ENCODE data around the gene DNAH7.

The DNAH7 gene

DNA sequence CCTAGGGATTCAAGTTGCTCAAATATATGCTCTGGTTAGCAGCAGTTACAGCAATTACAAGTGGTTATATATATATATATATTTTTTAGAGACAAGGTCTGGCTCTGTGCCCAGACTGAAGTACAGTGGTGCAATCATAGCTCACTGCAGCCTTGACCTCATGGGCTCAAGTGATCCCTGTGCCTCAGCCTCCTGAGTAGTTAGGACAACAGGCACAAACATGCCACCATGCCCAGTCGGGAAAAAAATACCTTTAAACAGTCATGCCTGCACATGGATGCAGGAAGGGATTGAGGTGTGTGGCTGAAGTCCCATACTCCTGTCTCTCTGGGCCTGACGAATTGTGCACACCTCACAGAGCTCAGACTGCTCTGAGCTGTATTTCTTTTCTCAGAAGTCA is 19.6 kb upstream of the DNAH7 start:
- TF ChIP-seq, protein P1, sequence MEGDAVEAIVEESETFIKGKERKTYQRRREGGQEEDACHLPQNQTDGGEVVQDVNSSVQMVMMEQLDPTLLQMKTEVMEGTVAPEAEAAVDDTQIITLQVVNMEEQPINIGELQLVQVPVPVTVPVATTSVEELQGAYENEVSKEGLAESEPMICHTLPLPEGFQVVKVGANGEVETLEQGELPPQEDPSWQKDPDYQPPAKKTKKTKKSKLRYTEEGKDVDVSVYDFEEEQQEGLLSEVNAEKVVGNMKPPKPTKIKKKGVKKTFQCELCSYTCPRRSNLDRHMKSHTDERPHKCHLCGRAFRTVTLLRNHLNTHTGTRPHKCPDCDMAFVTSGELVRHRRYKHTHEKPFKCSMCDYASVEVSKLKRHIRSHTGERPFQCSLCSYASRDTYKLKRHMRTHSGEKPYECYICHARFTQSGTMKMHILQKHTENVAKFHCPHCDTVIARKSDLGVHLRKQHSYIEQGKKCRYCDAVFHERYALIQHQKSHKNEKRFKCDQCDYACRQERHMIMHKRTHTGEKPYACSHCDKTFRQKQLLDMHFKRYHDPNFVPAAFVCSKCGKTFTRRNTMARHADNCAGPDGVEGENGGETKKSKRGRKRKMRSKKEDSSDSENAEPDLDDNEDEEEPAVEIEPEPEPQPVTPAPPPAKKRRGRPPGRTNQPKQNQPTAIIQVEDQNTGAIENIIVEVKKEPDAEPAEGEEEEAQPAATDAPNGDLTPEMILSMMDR (IDR thresholded peaks at IDR 0.05), result no peak
- H3K4me3 ChIP-seq (ENCODE audit: low read depth, low read length), result no peak overlapping the region
- H3K36me3 ChIP-seq (ENCODE audit: control insufficient read depth, insufficient read depth, low read length), result no peaks in the 10 kb centered on the region
- H3K27me3 ChIP-seq (ENCODE audit: control insufficient read depth, insufficient read depth, low read length), result no peaks in the 10 kb centered on the region
- no peak overlapping the region for H3K27ac ChIP-seq
- H2AFZ ChIP-seq, result no peak overlapping the region
- no peak overlapping the region for H3K9ac ChIP-seq
- H3K4me2 ChIP-seq (ENCODE audit: low read length), result no peak overlapping the region
- no peaks in the 10 kb centered on the region for H3K79me2 ChIP-seq
- H3K4me1 ChIP-seq, result no peaks in the 10 kb centered on the region
- no peaks in the 10 kb centered on the region for H3K9me3 ChIP-seq (ENCODE audit: control insufficient read depth, low read length)

DNA sequence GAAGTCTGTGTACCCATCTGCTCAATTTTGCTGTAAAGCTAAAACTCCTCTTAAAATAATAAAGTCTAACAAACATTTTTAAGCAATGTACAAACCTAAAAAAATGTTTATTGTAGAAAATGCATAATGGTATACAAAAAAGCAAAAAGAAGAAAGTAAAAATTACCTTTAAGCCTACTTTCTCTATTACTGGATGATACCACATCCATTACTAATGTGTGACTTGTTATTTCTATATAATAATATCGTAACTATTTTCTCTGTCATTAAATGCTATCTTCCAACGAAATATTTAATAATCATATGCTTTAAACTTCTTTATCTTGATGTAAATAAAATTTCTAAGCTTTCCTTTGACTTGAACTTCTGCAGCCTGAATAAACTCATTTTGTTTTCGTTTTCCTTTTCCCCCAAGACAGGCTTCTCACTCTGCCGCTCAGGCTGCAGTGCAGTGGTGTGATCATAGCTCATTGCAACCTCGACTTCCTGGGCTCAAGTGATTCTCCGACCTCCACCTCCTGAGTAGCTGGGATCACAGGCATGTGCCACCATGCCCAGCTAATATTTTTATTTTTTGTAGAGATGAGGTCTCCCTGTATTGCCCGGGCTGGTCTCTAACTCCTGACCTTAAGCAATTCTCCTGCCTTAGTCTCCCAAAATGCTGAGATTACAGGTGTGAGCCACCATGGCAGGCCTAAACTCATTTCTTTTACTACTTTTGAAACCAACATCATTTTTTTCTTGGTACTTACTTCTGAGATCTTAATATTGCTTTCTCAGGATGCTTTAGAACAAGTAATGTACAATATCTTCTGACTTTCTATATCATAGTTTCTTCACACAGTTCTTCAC is 18.1 kb upstream of the DNAH7 start:
- no peaks in the 10 kb centered on the region for H3K4me1 ChIP-seq
- H3K9ac ChIP-seq, result no peak overlapping the region
- H3K4me3 ChIP-seq (ENCODE audit: low read depth, low read length), result no peak overlapping the region
- no peaks in the 10 kb centered on the region for H3K36me3 ChIP-seq (ENCODE audit: control insufficient read depth, insufficient read depth, low read length)
- H3K79me2 ChIP-seq, result no peaks in the 10 kb centered on the region
- TF ChIP-seq, protein P1 (IDR thresholded peaks at IDR 0.05), result no peak
- no peak overlapping the region for H3K4me2 ChIP-seq (ENCODE audit: low read length)
- H2AFZ ChIP-seq, result no peak overlapping the region
- H3K27me3 ChIP-seq (ENCODE audit: control insufficient read depth, insufficient read depth, low read length), result no peaks in the 10 kb centered on the region
- H3K9me3 ChIP-seq (ENCODE audit: control insufficient read depth, low read length), result no peaks in the 10 kb centered on the region
- no peak overlapping the region for H3K27ac ChIP-seq

DNA sequence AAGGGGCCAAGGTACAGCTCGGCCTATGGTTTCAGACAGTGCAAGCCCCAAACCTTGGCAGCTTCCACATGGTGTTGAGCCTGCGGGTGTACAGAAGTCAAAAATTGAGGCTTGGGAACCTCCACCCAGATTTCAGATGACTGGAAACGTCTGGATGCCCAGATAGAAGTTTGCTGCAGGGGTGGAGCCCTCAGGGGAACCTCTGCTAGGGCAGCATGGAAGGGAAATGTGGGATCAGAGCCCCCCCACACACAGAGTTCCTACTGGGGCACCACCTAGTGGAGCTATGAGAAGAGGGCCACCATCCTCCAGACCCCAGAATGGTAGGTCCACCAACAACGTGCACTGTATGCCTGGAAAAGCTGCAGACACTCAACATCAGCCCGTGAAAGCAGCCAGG is 15.0 kb upstream of the DNAH7 start:
- Histone ChIP-seq H3K4me2 (ENCODE audit: low read length) (no peak overlapping the region), H3K9me3 (ENCODE audit: control insufficient read depth, low read length) (no peaks in the 10 kb centered on the region)

DNA sequence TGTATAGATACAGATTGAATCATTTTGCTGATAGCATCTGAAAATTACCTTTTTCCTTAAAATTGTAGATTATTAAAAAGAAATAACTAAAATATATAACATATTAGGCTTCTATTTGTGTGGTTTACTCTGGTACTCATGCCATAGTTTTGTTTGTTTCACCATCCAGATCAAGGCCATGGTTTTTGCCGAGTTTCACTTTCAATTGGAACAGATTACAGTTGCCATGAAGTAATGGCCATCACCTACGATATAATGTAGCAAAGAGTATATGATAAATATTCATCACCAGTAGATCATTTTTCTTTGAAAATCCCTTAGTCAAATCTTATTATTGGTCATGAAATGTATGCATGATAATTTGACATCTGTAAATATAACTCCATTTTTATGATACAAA is 11.9 kb upstream of the DNAH7 start:
- no peaks in the 10 kb centered on the region for H3K4me1 ChIP-seq
- H3K9ac ChIP-seq, result no peak overlapping the region
- no peaks in the 10 kb centered on the region for H3K9me3 ChIP-seq (ENCODE audit: control insufficient read depth, low read length)
- no peaks in the 10 kb centered on the region for H3K36me3 ChIP-seq (ENCODE audit: control insufficient read depth, insufficient read depth, low read length)
- no peak overlapping the region for H3K4me3 ChIP-seq (ENCODE audit: low read depth, low read length)
- no peak overlapping the region for H3K4me2 ChIP-seq (ENCODE audit: low read length)
- H2AFZ ChIP-seq, result no peak overlapping the region
- H3K27ac ChIP-seq, result no peak overlapping the region
- H3K27me3 ChIP-seq (ENCODE audit: control insufficient read depth, insufficient read depth, low read length), result no peaks in the 10 kb centered on the region
- H3K79me2 ChIP-seq, result no peaks in the 10 kb centered on the region
- TF ChIP-seq, protein P1 (IDR thresholded peaks at IDR 0.05), result no peak

More for the DNA sequence above, 15.0 kb upstream of the DNAH7 start:
- no peaks in the 10 kb centered on the region for H3K36me3 ChIP-seq (ENCODE audit: control insufficient read depth, insufficient read depth, low read length)
- H3K79me2 ChIP-seq, result no peaks in the 10 kb centered on the region
- H3K4me3 ChIP-seq (ENCODE audit: low read depth, low read length), result no peak overlapping the region
- H2AFZ ChIP-seq, result no peak overlapping the region
- H3K27me3 ChIP-seq (ENCODE audit: control insufficient read depth, insufficient read depth, low read length), result no peaks in the 10 kb centered on the region
- H3K9ac ChIP-seq, result no peak overlapping the region
- H3K4me1 ChIP-seq, result no peaks in the 10 kb centered on the region
- TF ChIP-seq, protein P1 (IDR thresholded peaks at IDR 0.05), result no peak
- H3K27ac ChIP-seq, result no peak overlapping the region

DNA sequence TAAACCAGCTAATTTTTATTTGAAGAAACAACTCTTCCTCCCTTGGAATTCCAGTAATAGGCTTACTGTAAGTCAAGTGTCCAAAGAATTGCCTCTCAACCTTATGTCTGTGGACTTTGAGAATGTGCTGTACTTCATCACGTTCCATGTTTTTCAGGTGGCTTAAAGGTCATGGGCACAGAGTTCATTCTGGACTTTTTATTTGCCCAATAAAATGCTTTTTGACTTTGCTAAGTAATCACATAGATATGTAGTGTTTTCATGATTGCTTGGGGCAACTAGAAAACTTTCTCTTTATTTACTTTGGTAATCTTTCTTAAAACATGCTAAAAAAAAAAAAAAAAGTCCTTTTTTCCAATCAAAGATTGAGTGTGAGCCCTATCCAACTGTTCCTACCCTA is 10.4 kb upstream of the DNAH7 start:
- Histone ChIP-seq H3K36me3 (ENCODE audit: control insufficient read depth, insufficient read depth, low read length) (no peaks in the 10 kb centered on the region), H3K27ac (no peak overlapping the region), H3K9me3 (ENCODE audit: control insufficient read depth, low read length) (no peaks in the 10 kb centered on the region), H2AFZ (no peak overlapping the region), H3K4me1 (no peaks in the 10 kb centered on the region), H3K4me2 (ENCODE audit: low read length) (no peak overlapping the region), H3K79me2 (no peaks in the 10 kb centered on the region), H3K9ac (no peak overlapping the region), H3K27me3 (ENCODE audit: control insufficient read depth, insufficient read depth, low read length) (no peaks in the 10 kb centered on the region), H3K4me3 (ENCODE audit: low read depth, low read length) (no peak overlapping the region)
- TF ChIP-seq, protein P1 (IDR thresholded peaks at IDR 0.05), result no peak

Measured in parathyroid adenoma (tissue), 2 donors.